Activated CD4-positive, alpha-beta T cell treated with anti-CD3 and anti-CD28 coated beads, Interleukin-2, amount 50 U/mL, for 48 hours (primary cell): ENCODE results near the gene GABRR2.
"Not testable (repeated sequence)": the region's sequence is repeated elsewhere in the genome, so short reads cannot be mapped to it uniquely, and the experiment has no call there.

Experiments used
- DNase-seq, 2 experiments: peaks; one replicate each; pipeline ENCODE4 v3.0.0-alpha.2; 2020

The GABRR2 gene

DNA sequence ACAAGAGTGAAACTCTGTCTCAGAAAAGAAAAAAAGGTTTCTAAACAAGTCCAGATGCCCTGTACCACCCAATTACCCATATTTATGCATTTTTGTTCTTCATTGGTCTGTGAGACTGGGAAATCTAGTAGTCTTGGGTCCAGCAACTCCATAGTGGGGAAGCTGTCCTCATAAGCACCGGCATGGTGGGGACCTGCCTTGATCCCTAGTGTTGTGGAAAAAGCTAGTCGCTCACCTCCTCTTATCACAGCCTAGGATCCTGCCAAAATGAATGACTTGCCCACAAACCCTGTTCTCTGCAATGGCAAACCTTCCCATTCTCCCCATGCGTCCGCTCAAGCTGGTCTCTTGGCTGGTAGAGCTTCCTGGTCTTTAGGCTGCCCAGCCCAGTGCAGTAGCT, 59.7 kb downstream of the GABRR2 start:
- no peak for DNase-seq

DNA sequence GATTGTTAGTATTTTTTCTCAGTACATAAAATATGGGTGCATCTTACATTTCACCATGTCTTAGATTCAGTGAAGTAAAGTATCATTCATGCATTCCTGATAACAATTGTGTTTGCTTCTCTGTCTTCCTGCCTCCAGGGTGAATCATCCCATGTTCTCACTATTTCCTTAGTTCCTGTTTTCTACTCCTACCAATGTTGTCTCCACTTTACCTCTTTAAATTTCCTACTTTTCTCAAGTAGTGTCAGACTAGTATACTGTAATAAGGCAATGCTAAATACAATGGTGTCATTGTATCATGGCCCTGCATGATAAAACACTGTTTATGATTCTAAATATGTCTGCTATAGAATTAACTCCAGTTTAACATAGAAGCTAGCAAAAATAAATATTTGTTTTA, 60.5 kb downstream of the GABRR2 start:
- DNase-seq, result no peak

DNA sequence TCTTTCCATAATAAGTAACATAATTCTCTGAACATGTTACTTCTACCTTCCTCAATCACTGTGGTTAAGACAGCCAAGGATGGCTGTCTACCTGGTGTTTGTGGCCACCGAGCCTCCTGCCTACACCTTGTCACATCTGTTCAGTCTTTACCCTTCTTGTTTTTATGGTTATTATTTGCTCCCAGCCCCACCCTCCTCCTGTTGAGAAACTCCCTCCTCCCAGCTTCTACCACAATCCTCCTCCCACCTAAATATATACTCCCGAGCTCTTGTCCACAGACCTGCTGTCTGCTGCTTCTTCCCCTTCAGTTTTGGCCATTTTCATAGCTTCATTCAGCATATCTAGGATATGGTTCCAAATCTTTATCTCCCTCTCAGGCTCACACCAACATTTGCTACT, 62.2 kb downstream of the GABRR2 start:
- no peak for DNase-seq

DNA sequence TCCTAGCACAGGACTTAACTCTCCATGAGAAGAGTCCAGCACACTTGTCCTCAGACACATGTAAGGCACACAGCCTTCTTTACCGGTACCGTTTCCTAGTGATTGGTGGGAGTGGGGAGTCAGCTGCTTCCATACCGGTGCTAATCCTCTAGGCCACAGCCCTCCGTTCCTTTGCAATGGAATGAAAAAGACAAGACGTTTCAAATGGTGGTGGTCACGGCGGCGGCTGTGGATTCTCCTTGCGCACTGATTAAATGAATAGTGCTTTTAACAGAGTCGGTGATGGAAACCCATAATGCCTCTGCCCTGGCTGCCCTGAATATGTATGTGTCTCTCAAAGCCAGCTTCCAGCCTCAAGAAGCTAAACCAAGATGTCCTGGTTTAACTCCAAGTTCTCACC, 63.1 kb downstream of the GABRR2 start:
- DNase-seq, result no peak

DNA sequence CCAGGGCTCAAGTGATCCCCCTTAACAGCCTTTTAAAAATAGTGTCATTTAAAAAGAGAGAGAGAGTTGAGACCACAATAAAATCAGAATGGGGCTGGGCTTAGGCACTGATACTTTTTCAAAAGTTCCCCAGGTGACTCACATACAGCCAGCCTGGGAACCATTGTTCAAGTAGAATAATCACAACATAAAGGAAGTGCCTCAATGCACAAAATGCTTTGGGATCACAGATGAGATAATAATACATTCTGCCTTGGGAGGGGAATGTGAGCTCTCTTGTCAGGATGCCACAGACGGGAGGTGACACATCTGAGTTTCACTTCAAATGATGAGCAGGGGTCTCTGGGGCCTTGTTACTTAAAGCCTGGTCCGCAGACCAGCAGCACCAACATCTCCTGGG, 63.9 kb downstream of the GABRR2 start:
- no peak for DNase-seq

DNA sequence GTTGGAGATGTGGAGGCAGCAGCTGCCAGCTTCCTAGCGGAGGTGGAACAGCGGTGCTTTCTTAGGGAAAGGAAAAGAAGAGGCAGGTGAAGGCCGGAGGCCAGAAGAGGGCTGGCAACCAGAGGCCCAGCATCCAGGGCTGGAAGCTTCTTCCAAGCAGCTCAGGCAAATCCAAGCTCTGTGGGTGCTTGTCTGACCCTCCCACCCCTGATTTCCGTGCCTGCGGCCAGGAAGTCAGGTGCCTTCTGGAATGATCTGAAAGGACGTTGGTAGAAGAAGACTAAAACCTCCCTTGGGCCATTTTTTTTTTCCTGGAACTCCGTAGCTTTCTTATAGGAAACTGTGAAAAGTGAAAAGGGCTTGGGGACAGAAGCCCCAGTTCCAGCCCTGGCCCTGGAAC, 64.9 kb downstream of the GABRR2 start:
- DNase-seq, result no peak

DNA sequence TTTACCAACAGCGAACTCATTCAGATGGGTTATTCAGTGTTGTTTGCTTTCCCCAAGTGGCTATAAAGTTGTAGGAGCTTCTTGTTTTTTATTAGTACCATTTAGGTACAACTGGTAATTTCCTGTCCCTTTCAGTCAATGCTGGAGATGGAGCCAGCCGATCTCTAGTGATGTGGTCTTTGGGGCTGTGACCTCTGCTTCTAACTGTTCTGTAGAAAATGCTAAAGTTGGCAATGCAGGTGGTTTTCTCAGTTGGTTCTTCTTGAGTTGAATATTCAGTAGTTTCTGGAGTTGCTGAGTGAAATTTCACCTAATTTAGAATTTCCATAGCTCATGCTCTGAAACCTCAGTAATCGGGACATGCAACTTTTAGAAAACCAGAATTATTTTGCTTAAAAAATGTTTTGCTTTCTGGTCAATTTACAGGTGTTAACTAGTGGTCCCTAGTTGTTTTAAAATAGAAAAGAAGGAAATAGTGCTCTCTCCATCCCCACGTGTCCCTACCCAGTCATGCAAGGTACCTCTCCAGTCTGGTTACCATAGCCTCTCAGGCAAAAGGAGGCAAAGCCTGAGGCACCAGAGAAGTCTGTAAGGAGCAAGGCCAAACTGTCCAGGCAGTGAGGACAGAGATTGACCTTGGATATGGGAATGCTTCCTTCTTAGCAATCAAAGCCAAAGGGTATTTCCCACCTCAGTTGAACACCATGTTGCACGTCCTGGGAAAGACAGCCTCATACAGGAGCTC, 70.7 kb downstream of the GABRR2 start:
- DNase-seq, result no peak

DNA sequence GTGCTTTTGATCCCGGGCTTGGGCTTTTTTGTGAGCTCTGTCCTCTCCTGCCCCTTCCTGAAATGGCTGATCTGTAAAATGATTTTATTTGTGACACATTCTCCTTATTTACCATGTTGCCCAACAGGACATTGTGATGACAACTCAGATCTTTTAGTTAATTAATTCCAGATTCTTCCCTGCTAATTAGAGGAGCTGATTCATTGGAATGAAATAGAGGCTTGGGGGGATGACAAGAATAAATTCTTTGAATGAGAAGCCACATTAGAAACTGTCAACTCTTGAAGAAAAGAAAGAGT, 71.8 kb downstream of the GABRR2 start:
- no peak for DNase-seq

DNA sequence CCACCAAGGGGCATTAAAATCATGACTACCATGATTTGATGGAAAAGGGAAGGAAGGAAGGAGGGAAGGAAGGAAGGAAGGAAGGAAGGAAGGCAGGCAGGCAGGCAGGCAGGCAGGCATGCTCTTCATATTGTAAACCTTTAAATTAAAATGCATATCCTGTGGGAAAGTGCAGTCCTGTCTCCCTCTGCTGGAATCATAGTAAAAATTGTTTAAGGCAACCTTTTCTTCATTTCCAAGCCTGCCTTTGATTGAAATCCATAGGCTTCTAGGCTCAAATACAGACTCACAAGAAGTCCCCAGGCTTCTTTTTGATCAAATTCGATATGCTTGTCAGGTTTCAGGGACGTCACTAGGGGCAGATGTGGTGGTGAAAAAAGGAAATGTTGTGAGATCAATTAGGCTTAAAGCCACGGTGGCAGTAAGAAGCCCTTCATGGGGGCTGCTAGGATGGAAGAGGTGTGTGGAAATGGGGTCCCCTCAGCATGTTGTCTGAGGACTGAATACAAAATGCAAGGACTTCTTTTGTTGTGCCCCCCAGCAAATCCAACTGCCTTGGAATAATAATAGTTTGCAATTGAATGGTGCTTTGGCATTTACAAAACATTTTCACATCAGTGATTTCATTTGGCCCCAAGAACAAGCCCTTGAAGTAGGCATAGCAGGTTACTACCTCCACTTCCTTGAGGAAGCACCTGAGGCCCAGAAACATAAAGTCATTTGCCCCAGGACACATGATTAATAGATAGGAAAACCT, 72.3 kb downstream of the GABRR2 start:
- no peak for DNase-seq

DNA sequence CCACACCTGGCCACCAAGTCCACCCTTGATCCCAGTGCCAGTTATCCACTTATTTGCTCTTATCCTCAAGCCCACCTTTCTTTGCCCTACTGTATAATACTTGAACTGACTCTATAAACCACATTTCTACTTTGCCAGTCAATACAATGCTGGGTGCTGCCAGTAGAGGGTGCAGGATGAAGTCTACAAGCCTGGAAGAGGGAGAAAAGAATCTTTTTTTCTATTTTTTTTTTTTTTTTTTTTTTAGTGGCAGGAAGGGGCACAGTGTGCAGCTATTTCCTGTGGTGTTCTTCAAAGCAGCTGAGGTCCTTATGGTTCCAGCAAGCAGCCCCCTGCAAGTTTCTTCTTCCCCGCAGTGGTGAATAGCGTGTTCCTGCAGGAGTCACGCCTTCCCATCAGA, 75.8 kb downstream of the GABRR2 start:
- peak; percentile 27 to 39 for DNase-seq

DNA sequence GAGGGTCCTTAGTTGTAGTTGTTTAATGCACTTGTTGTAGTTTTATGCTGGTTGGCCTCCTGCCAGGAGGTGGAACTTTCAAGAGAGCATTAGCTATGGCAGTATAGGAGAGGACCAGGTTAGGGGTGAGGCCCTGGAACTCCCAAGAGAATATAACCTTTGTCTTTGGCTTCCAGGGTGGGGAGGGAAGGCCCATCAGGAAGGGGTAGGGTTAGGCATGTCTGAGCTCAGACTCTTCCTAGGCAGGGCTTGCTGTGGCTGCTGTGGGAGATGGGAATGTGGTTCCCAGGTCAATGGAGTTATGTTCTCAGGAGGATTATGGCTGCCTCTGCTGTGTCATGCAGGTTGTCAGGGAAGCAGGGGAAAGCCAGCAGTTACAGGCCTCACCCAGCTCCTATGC, 77.9 kb downstream of the GABRR2 start:
- no peak for DNase-seq

DNA sequence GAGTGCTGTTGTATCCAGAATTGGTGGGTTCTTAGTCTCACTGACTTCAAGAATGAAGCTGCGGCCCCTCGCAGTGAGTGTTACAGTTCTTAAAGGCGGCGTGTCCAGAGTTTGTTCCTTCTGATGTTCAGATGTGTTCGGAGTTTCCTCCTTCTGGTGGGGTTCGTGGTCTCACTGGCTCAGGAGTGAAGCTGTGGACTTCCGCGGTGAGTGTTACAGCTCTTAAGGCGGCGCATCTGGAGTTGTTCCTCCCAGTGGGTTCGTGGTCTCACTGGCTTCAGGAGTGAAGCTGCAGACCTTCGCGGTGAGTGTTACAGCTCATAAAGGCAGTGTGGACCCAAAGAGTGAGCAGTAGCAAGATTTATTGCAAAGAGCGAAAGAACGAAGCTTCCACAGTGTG, 81.5 kb downstream of the GABRR2 start:
- not testable (repeated sequence) for DNase-seq

DNA sequence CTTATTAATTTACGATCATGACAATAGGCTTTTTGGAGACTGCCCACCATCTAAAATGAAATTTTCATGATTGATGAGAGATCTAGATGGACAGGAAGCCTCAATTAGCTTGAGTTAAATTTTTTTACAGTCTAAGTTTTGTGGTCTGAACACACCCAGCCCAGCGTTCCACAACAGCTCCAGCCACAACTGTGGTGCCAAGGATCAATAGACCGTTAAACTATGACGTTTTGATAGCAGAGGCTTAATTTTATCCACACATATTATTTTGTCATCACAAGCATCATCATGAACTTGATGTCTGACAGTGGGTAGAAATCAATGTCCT, 92.4 kb downstream of the GABRR2 start:
- no peak for DNase-seq

DNA sequence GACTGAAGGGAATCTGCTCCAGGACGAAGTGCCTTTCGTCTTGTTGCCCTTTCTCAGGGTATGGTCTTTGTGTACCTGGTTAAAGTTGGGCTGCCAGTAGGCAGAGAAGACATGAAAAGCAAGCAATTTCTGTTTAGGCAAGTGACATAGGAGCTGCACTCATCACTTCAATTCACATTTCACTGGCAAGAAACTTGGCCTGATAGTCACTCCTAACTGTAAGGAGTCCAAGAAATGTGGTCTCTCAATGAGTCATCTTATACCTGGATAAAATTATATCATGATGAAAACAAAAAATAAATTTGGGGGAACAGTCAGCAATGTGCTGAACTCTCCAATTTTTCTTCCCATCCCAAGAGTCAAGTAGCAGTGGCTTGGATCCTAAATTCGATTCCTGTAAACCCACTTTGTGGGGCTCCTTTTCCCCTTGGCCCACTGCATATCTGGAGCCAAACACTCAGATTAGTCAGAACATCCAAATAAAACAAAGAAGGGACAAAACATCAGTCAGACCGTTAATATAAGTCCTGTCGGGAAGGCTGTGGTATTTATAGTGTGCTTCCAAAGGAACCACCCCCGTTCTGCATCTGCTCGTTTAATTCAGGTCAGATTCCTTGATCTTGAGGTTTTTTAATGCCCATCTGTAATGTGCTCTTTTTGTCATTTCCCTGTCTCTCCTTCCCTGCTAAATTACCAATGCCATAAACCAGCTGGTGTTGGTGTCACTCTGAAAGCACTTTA, 93.0 kb downstream of the GABRR2 start:
- no peak for DNase-seq

DNA sequence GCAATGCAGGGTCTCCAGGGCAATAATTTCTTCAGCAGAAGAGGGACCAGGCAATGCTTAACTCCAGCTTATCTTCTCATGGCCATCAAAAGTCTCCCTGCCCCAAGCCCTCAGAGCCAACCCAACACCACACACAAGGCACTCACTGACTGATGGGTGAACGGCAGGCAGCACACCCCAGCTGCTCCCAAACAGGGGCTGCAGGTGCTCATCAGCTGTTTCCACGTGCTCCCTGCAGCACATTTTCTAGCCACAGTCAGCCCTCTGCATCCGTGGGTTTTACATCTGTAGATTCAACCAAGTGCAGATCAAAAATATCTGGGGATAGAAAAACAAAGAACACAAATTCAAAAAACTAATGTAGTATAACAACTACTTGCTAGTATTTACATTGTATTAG, 94.0 kb downstream of the GABRR2 start:
- DNase-seq, result no peak

DNA sequence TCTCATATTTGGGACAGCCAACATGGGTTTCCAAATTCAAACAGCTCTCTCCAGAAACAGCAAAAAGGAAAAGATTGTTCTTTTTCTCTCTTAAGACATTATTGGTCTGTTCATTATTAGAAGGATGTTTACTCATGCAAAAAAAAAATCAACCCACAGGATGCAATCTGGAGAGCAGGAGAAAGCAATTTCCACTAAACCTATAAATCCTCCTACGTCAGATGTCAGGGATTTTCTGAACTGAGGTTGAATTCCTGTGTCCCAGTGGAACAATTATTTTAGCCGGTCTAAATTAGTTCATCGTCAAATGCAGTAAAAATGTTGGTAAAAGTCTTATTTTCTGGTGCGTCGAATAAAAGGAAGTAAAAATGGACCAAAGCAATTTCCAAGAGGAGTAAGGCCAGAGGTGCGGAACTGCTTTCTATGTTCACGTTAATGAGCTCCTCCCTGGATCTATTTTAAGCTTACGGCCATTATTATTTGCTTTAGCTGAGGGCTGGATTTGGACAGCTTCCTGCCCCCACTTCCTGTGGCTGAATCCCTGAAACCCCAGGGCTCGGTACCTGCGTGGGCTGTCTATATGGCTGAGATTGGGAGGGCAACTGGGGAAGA, 97.7 kb downstream of the GABRR2 start, which contains the start of gene GABRR1:
TSS of gene GABRR1 (minus strand) at position 60 of the 612 bp plus-strand sequence. CDS start at position 24, 36 bp downstream.
- DNase-seq, result no peak

DNA sequence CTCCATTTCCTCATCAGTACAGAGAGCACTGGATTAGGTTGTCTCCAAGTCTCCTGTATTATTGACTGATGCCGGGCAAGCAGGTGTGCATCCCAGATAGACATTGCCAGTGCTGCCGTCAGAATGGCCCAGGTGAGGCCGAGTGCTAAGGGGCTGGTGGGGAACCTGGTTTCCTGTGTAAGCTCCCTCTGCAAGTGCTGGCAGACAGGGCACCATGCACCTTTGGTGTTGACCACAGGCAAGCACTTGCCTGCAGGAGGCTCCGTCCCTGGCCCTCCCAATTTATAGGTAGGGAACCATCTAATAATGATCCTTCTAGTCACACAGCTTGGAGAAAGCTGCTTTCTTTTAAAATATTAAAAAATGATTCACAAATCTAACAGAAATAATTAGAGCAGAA, 98.7 kb downstream of the GABRR2 start:
- no peak for DNase-seq

DNA sequence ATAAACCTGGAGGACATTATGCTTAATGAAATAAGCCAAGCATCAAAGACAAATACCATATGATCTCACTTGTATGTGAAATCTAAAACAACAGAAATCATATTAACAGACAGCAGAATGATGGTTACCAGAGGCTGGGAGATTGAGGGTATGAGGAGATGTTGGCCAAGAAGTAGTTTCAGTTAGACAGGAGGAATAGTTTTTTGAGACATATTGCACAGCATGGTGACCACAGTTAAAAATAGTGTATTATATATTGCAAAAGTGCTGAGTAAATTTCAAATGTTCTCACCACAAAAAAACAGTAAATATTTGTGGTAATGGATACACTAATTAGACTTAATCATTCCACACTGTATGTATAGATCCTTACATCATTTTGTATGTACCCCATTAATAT, 99.7 kb downstream of the GABRR2 start:
- no peak for DNase-seq

DNA sequence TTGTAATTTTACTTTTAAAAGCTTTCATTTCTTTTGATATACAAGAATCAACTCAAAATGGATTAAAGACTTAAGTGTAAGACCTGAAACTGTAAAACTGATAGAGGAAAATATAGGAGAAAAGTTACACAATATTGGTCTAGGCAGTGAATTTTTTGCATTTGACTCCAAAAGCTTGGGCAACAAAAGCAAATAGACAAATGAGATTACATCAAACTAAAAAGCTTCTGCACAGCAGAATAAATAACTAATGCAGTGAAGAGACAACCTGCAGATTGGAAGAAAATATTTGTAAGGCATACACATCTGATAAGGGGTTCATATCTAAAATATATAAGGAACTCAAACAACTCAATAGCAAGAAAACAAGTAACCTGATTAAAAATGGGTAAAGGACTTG, 100.9 kb downstream of the GABRR2 start:
- no peak for DNase-seq

DNA sequence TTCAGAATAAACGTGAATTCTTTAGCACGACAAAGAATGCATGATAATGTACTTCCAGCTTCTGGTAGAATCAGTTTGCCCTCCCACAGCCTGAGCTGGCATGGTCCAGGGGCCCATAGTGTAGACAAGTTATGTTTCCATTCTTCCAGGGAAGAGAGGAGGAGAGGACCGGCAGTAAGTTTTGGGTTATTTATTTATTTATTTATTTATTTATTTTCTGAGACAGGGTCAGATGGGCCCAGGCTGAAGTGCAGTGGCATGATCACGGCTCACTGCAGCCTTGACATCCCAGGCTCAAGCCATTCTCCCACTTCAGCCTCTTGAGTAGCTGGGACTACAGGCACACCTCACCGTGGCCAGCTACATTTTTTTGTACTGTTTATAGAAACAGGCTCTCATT, 102.6 kb downstream of the GABRR2 start:
- DNase-seq, result no peak

DNA sequence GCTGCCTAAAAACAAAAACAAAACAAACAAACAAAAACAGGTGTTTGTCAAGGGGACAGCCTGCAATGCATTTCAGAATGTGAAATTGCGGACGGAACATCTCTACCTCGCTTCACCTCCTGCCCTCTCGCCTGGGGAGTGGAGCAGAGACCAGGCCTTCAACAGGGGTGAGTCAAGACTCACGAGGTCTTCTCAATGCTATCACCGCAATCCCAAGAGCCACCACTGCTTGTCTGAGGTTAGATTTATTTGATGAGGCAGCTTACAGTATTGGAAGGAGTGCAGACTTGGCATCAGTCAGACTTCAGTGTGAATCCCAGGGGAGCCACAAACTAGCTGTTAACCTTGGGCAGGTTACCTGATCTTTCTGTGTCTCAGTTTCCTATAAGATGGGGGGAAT, 105.6 kb downstream of the GABRR2 start:
- no peak for DNase-seq

DNA sequence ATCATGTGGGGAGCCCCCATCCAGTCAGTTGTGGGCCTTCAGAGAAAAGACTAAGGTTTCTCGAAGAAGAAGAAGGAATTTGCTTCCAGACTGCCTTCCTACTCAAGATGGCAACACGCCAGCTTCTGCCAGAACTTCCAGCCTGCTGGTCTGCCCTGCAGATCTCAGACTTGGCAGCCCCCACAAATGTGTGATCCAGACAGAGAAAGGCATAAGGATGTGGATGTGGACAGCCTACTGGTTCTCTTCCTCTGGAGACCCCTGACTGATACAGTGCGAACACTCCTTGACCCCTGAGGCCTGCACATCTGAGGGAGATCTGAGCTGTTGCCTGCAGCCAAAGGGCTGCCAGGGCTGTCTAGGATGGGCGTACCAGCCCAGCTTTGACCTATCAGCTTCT, 106.5 kb downstream of the GABRR2 start:
- DNase-seq, result no peak
